ENCODE measurements around the gene ELMOD3.

DNA sequence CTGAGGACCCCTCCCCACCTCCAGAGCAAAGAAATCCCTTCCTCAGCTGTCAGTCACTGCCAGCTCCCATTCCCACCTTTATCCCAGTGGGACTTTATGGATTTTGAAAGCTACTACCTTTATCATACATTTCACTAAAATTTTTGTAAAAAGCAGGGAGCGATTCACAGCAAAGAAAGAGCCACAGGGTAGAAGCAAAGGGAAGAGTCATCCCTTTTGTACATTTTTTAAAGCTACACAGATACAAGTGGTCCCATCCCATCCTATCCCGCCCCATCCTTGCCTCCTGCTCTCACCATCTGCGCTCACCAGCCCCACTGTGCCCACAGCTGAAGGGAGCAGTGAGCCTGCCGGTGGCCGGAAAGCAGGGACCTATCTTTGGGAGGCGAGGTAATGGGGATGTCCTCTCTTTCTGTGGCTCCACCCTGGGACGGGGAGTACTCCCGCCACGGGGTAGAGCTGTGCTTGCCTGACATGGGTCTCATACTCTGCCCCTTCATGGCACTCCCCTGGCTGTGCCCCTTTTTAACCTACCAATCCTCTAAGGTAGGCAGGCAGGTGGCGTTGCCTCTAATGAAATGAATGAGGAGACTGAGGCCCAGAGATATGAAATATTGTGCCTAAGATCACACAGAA is 77.1 kb downstream of the ELMOD3 start:
- TF ChIP-seq POLR2A (IDR thresholded peaks at IDR 0.05) (no peak), EP300 (IDR thresholded peaks at IDR 0.05) (no peak)
- TF ChIP-seq, protein P1, sequence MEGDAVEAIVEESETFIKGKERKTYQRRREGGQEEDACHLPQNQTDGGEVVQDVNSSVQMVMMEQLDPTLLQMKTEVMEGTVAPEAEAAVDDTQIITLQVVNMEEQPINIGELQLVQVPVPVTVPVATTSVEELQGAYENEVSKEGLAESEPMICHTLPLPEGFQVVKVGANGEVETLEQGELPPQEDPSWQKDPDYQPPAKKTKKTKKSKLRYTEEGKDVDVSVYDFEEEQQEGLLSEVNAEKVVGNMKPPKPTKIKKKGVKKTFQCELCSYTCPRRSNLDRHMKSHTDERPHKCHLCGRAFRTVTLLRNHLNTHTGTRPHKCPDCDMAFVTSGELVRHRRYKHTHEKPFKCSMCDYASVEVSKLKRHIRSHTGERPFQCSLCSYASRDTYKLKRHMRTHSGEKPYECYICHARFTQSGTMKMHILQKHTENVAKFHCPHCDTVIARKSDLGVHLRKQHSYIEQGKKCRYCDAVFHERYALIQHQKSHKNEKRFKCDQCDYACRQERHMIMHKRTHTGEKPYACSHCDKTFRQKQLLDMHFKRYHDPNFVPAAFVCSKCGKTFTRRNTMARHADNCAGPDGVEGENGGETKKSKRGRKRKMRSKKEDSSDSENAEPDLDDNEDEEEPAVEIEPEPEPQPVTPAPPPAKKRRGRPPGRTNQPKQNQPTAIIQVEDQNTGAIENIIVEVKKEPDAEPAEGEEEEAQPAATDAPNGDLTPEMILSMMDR (IDR thresholded peaks at IDR 0.05), result no peak

Data from suprapubic skin (tissue), 3 donors.